Subcutaneous preadipocyte (primary cell): ENCODE measurements around the gene JPT1. TPM values are rescaled to one million over a fixed set of nuclear protein-coding genes. Genes with fewer than 3 reads are reported as not detected.

Source experiments
- small RNA-seq: library from RNA; depleted of rRNA; stranded (forward); fragments of <200 nt; gene quantifications from one replicate; pipeline ENCODE3, GENCODE V24; 2012
- total RNA-seq: library from RNA; depleted of rRNA; stranded (reverse); fragments of >200 nt; gene quantifications from 2 replicates; pipeline ENCODE4 v1.2.3, GENCODE V29; 2012

The JPT1 gene
- 139 and 140 TPM in 2 replicates for total RNA-seq

GRCh38 chr17:75154195-75155106 lies at the start of gene JPT1:
Gene JPT1 (minus strand): TSS chr17:75154512. CDS start chr17:75154397, 115 bp downstream.

GRCh38 chr17:75182569-75183436 lies 28.5 kb upstream of the JPT1 start, which contains the start of gene SUMO2:
Gene SUMO2 (minus strand): TSS chr17:75182959. CDS start chr17:75182834, 125 bp downstream.

GRCh38 chr17:75131278-75132017 lies 22.9 kb downstream of the JPT1 start, which contains the start of gene NT5C:
Gene NT5C (minus strand): TSS chr17:75131742. CDS start chr17:75131707, 35 bp downstream.

DNA sequence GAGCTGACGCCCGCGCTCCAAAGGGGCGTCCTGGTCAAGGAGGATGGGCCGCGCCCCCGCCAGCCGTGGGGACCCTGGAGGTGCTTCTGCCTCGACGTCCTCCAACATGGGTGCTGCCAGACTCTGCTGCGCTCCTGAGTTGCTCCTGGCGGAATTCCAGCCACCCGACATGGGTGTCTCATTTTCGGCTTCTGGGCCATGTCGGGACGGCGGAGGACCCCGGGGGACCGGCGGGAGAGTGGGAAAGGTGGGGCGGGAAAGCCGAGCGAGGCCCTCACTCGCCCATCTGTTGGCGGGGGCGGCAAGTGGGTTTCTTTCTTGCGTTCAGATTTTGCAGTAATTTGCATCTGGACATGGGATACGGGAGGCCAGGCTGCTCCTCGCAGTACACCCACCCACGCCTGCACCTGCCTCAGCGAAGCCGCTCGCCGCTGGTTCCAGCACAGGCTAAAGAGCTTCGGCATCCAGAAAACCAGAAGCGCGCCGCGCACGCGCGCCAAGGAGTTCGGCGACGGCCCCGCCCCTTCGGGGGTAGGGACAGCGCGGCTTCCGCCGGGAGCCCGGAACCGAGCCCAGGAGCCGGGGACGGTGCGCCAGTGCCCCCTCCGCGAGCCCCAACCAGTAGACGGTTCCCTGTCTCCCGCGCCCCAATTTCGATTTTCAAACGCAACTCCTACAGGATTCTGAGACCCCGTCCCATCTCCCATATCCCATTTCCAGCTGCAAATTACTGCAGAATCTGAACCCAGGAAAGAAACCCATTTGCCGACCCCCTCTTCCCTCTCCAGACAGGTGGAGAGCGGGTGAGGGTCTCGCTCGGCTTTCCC lies 44.7 kb downstream of the JPT1 start, which contains the start of gene ARMC7:
Gene ARMC7, plus strand, starts transcription at position 563 of the 827 bp plus-strand sequence. CDS start 320 bp downstream, outside the sequence.

DNA sequence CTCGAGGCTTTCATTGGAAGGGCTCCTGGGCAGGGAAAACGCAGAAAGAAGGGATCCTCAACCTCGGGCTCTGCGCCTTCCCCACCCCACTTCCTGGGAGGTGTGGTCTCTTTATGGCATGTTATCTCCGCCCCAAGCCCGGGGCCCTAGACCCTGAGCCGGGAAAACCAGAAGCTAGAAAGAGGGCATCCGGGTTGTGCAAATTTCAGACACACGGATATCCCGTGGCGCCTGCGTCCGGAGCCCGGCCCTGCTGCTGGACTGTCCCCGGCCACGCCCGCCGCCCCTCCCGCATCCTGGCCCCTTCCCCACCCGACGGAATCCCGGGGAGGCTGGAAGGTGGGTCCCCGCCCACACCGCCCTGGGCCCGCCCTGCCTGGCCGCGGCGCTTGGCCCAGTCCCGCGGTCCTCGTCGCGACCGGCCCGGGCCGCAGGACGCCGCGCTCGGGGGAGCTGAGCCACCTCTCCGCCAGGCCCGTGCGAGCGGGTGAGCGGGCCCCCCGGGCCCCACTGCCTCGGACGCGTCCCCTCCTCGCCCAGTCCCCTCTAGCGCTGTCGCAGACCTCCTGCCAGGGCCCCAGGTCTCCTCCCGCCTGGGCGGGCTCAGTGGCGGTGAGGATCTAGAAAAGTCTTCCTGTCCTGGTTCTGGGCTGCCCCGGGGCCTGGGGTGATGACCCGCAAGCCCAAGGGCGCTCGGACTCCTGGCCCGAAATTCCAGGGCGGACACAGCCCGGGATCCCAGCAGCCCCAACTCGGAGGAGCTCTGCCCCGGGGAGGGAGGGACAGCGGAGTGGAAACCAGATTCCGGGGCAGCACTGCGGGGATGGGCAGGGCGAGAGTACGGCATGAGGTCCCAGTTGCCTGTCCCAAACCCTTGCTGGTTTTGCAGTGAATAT lies 66.5 kb downstream of the JPT1 start, which contains the start of gene SLC16A5:
Gene SLC16A5, plus strand, starts transcription at position 397 of the 896 bp plus-strand sequence. CDS start 5,683 bp downstream, outside the sequence.

Small RNA genes lying within 50 kb of the gene (small RNA-seq; reads per million reads assigned to genes)
- not detected for gene RF00019

Other genes starting within 250 kb of the JPT1 start
- not detected in 2 replicates for gene USH1G, start 231.3 kb downstream of the JPT1 start, total RNA-seq
- not detected in 2 replicates for gene OTOP2, start 230.2 kb downstream of the JPT1 start, total RNA-seq
- not detected in 2 replicates for gene OTOP3, start 218.6 kb downstream of the JPT1 start, total RNA-seq
- gene HID1, start 181.8 kb downstream of the JPT1 start, total RNA-seq: not detected in 2 replicates
- gene CDR2L, start 166.9 kb downstream of the JPT1 start, total RNA-seq: 15.1 and 15.8 TPM in 2 replicates
- gene MRPL58, start 141.8 kb downstream of the JPT1 start, total RNA-seq: 28.9 and 33.8 TPM in 2 replicates
- 234 and 356 TPM in 2 replicates for gene ATP5PD, start 107.5 kb downstream of the JPT1 start, total RNA-seq
- 14.0 and 16.0 TPM in 2 replicates for gene KCTD2, start 107.3 kb downstream of the JPT1 start, total RNA-seq
- gene SLC16A5, start 66.6 kb downstream of the JPT1 start, total RNA-seq: 6.8 and 8.1 TPM in 2 replicates
- gene ARMC7, start 44.5 kb downstream of the JPT1 start, total RNA-seq: 2.9 and 3.7 TPM in 2 replicates
- 56.7 and 60.6 TPM in 2 replicates for gene NT5C, start 22.8 kb downstream of the JPT1 start, total RNA-seq
- gene SUMO2, start 28.4 kb upstream of the JPT1 start, total RNA-seq: 90.4 and 105 TPM in 2 replicates
- gene NUP85, start 51.2 kb upstream of the JPT1 start, total RNA-seq: 37.1 and 49.5 TPM in 2 replicates
- gene GGA3, start 107.1 kb upstream of the JPT1 start, total RNA-seq: 13.7 and 18.7 TPM in 2 replicates
- 48.5 and 55.5 TPM in 2 replicates for gene MRPS7, start 107.4 kb upstream of the JPT1 start, total RNA-seq
- 3.3 and 4.7 TPM in 2 replicates for gene MIF4GD, start 116.7 kb upstream of the JPT1 start, total RNA-seq
- gene SLC25A19, start 134.9 kb upstream of the JPT1 start, total RNA-seq: 7.0 and 20.7 TPM in 2 replicates